Loucy (cell line): ENCODE data around the gene GUCY1B1.

Source experiments
- H2AFZ ChIP-seq: fragments of 200-600 bp; sonication (generic); 2 replicates; pipeline ENCODE4 v1.6.0; 2016; ENCODE audit warnings: antibody characterized with exemption, mild to moderate bottlenecking, low read length, moderate library complexity
- H3F3A ChIP-seq: fragments of 200-600 bp; 2 replicates; pipeline ENCODE4 v1.6.0; 2016; ENCODE audit warnings: antibody characterized with exemption, low read depth, mild to moderate bottlenecking
- H3K27me3 ChIP-seq: fragments of 200-600 bp; sonication (generic); 2 replicates; pipeline ENCODE4 v1.6.1; 2014; ENCODE audit warnings: low read length, mild to moderate bottlenecking; ENCODE audit not compliant: insufficient read depth, poor library complexity, severe bottlenecking
- H3K36me3 ChIP-seq: fragments of 200-600 bp; sonication (generic); 2 replicates; pipeline ENCODE4 v1.6.1; 2016; ENCODE audit warnings: low read length; ENCODE audit not compliant: insufficient read depth
- H3K4me1 ChIP-seq: fragments of 200-600 bp; sonication (generic); 2 replicates; pipeline ENCODE4 v1.5.1; 2014; ENCODE audit warnings: low read length, mild to moderate bottlenecking; ENCODE audit not compliant: insufficient read depth, poor library complexity, severe bottlenecking
- H3K4me2 ChIP-seq: fragments of 200-600 bp; sonication (generic); 2 replicates; pipeline ENCODE4 v1.6.0; 2014; ENCODE audit warnings: antibody characterized with exemption, low read length, low read depth, mild to moderate bottlenecking; ENCODE audit not compliant: poor library complexity, severe bottlenecking
- H3K4me3 ChIP-seq: fragments of 200-600 bp; sonication (generic); 2 replicates; pipeline ENCODE4 v1.5.1; 2014; ENCODE audit warnings: low read length, mild to moderate bottlenecking, mixed read lengths; ENCODE audit not compliant: poor library complexity, severe bottlenecking
- H3K79me2 ChIP-seq: fragments of 200-600 bp; sonication (generic); 2 replicates; pipeline ENCODE4 v1.6.1; 2014; ENCODE audit warnings: low read length; ENCODE audit not compliant: insufficient read depth
- H3K9ac ChIP-seq: fragments of 200-600 bp; sonication (generic); 2 replicates; pipeline ENCODE4 v1.6.0; 2014; ENCODE audit warnings: mild to moderate bottlenecking, low read depth, low read length, moderate library complexity; ENCODE audit not compliant: poor library complexity, severe bottlenecking
- H3K9me2 ChIP-seq: fragments of 200-600 bp; sonication (generic); replicated peaks from 2 replicates; pipeline ENCODE4 v1.6.1; 2016; ENCODE audit warnings: low read depth, low read length, mixed read lengths
- H3K9me3 ChIP-seq: fragments of 200-600 bp; sonication (generic); 2 replicates; pipeline ENCODE4 v1.6.1; 2014; ENCODE audit warnings: mild to moderate bottlenecking, antibody characterized with exemption, low read length, low read depth; ENCODE audit not compliant: insufficient read depth
- H4K20me1 ChIP-seq: fragments of 200-600 bp; sonication (generic); 2 replicates; pipeline ENCODE4 v1.6.0; 2014; ENCODE audit warnings: antibody characterized with exemption, low read length, mild to moderate bottlenecking; ENCODE audit not compliant: insufficient read depth, poor library complexity, severe bottlenecking
- CTCF ChIP-seq: fragments of 200-600 bp; sonication (generic); conservative IDR thresholded peaks from 2 replicates; pipeline ENCODE4 v1.5.1; 2014; ENCODE audit warnings: mild to moderate bottlenecking, antibody characterized with exemption, low read length
- EZH2phosphoT487 ChIP-seq: fragments of 200-600 bp; IDR thresholded peaks from 2 replicates; pipeline ENCODE4 v1.6.1; 2018; ENCODE audit warnings: antibody characterized with exemption, mild to moderate bottlenecking, moderate library complexity, borderline replicate concordance

Gene GUCY1B1

GRCh38 chr4:155758481-155759371 is at the start of gene GUCY1B1:
GUCY1B1 (plus strand) TSS chr4:155759021; CDS start chr4:155759141, 120 bp downstream.
- peaks cover 19% of the 10 kb centered on the region for H3K4me1 ChIP-seq
- peaks cover 14% of the 10 kb centered on the region for H3K79me2 ChIP-seq
- no peaks in the 10 kb centered on the region for H4K20me1 ChIP-seq
- H3F3A ChIP-seq = no peaks in the 10 kb centered on the region
- H2AFZ ChIP-seq = peak within 1 kb of the TSS; percentile 98
- peak within 1 kb of the TSS; percentile 84 for H3K4me3 ChIP-seq
- no peaks in the 10 kb centered on the region for H3K36me3 ChIP-seq
- peak within 1 kb of the TSS; percentile 74 for H3K9ac ChIP-seq
- TF ChIP-seq EZH2phosphoT487 = no peak
- TF ChIP-seq CTCF = peak; percentile 50
- no peaks in the 10 kb centered on the region for H3K9me2 ChIP-seq
- H3K9me3 ChIP-seq = no peaks in the 10 kb centered on the region
- peak within 1 kb of the TSS; percentile 78 for H3K4me2 ChIP-seq
- H3K27me3 ChIP-seq = no peaks in the 10 kb centered on the region

- Histone ChIP-seq H3K9ac (no peak overlapping the region), H3K9me3 (no peaks in the 10 kb centered on the region), H3K4me2 (no peak overlapping the region), H2AFZ (no peak overlapping the region), H3F3A (no peaks in the 10 kb centered on the region), H3K9me2 (no peaks in the 10 kb centered on the region), H4K20me1 (no peaks in the 10 kb centered on the region), H3K79me2 (no peaks in the 10 kb centered on the region), H3K27me3 (no peaks in the 10 kb centered on the region), H3K4me3 (no peak overlapping the region), H3K36me3 (peaks cover 16% of the 10 kb centered on the region; the same call in 1 of the 2 replicates), H3K4me1 (no peaks in the 10 kb centered on the region)
- no peak for TF ChIP-seq CTCF
- no peak for TF ChIP-seq EZH2phosphoT487
Observed at GRCh38 chr4:155709918-155710317, 48.9 kb upstream of the GUCY1B1 start.

- no peaks in the 10 kb centered on the region for H3F3A ChIP-seq
- H3K79me2 ChIP-seq = no peaks in the 10 kb centered on the region
- peaks cover 14% of the 10 kb centered on the region; the same call in 1 of the 2 replicates for H3K36me3 ChIP-seq
- TF ChIP-seq EZH2phosphoT487 (no peak), CTCF (no peak)
- no peaks in the 10 kb centered on the region for H3K4me1 ChIP-seq
- H3K9me3 ChIP-seq = no peaks in the 10 kb centered on the region
- no peak overlapping the region for H3K4me3 ChIP-seq
- no peaks in the 10 kb centered on the region for H3K27me3 ChIP-seq
- no peak overlapping the region for H3K9ac ChIP-seq
- no peak overlapping the region for H2AFZ ChIP-seq
- H3K9me2 ChIP-seq = no peaks in the 10 kb centered on the region
- H4K20me1 ChIP-seq = no peaks in the 10 kb centered on the region
- no peak overlapping the region for H3K4me2 ChIP-seq
Observed at GRCh38 chr4:155711556-155711955, 47.3 kb upstream of the GUCY1B1 start.
